A549 (cell line): ENCODE results near the gene PDE6C.

Source experiments
- CBX2 ChIP-seq: fragments of 200-600 bp; sonication (generic); IDR thresholded peaks from 2 replicates; pipeline ENCODE4 v1.6.1; 2016; ENCODE audit warnings: low read depth, mild to moderate bottlenecking, borderline replicate concordance
- CHD2 ChIP-seq: fragments of 150-350 bp; IDR thresholded peaks from 2 replicates; pipeline ENCODE4 v1.6.1; 2014; ENCODE audit warnings: low read length; ENCODE audit not compliant: partially characterized antibody
- CTCF ChIP-seq: fragments of >200 bp; sonication (Bioruptor Twin); formaldehyde crosslinking; IDR thresholded peaks from 3 replicates; pipeline ENCODE4 v1.5.1; 2016
- ESRRA ChIP-seq: fragments of 150-350 bp; IDR thresholded peaks from 2 replicates; pipeline ENCODE4 v1.6.1; 2014; ENCODE audit warnings: mild to moderate bottlenecking, low read length, borderline replicate concordance
- POLR2A ChIP-seq: IDR thresholded peaks from 2 replicates; pipeline ENCODE4 v1.6.1; 2012; ENCODE audit warnings: mild to moderate bottlenecking, low read length

- TF ChIP-seq CHD2 (no peak), CTCF (no peak), POLR2A (no peak), CBX2 (no peak), ESRRA (no peak)
These were observed at the start of gene PDE6C for GRCh38 chr10:93612311-93612710.
